ENCODE data around the gene GTF2A2. TPM values are rescaled to one million over a fixed set of nuclear protein-coding genes. Genes with fewer than 3 reads are reported as not detected.
A peak's percentile ranks its signal among the peaks of the same experiment; 100 is the strongest.

Gene GTF2A2
- 10 to 100 TPM; 34.7 to 57.4 (median 39.0) TPM for total RNA-seq
- total RNA-seq (2013), result 56.2 TPM

GRCh38 chr15:59656897-59657634, at the start of gene GTF2A2:
GTF2A2 (minus strand) TSS chr15:59657515; CDS start chr15:59652277, 5,238 bp downstream.
- H3K4me1 Mint-ChIP-seq, result peaks cover 13 to 14% of the 10 kb centered on the region in 2 donors
- no peaks in the 10 kb centered on the region for H3K27me3 Mint-ChIP-seq (ENCODE audit: low read depth in 2 of 2)
- under 1% methylated on average over 59 of the region's 59 CpGs for WGBS (ENCODE audit: insufficient coverage)
- Histone ChIP-seq H3K27me3 (ENCODE audit: control insufficient read depth, insufficient read depth, low read length) (no peaks in the 10 kb centered on the region), H3K27ac (ENCODE audit: low read length) (peak within 1 kb of the TSS; percentile 89), H3K4me1 (ENCODE audit: control insufficient read depth, insufficient read depth, low read length) (peaks cover 6% of the 10 kb centered on the region), H3K4me3 (ENCODE audit: low read length) (peak within 1 kb of the TSS; percentile 92), H3K36me3 (ENCODE audit: control insufficient read depth, insufficient read depth, low read length) (peaks cover 24% of the 10 kb centered on the region), H3K9me3 (ENCODE audit: control insufficient read depth, insufficient read depth, low read length) (no peaks in the 10 kb centered on the region)
- intact Hi-C loops (cut with micrococcal nuclease), result loop anchor here (1.0 kb wide), 1 partner anchor 31 kb away; no protein-coding TSS in a partner anchor
- H3K36me3 Mint-ChIP-seq, result peaks cover 6% of the 10 kb centered on the region
- no peaks in the 10 kb centered on the region for H3K9me3 Mint-ChIP-seq
- DNase-seq (peak; percentile 94 to 95), ATAC-seq (peak; percentile 98 to 100 (median 99))
- no peak within 1 kb of the TSS for H3K27ac Mint-ChIP-seq
- no peak for TF ChIP-seq CTCF (IDR thresholded peaks at IDR 0.05)
- no peak within 1 kb of the TSS for H3K4me3 Mint-ChIP-seq

GRCh38 chr15:59703979-59704796, 46.9 kb upstream of the GTF2A2 start:
- H3K9me3 Mint-ChIP-seq, result no peaks in the 10 kb centered on the region
- peaks cover 22 to 41% of the 10 kb centered on the region in 2 donors for H3K27me3 Mint-ChIP-seq (ENCODE audit: low read depth in 2 of 2)
- H3K9me3 ChIP-seq (ENCODE audit: control insufficient read depth, insufficient read depth, low read length), result no peaks in the 10 kb centered on the region
- H3K27me3 ChIP-seq (ENCODE audit: control insufficient read depth, insufficient read depth, low read length), result no peaks in the 10 kb centered on the region
- no peak overlapping the region for H3K27ac Mint-ChIP-seq
- TF ChIP-seq CTCF (IDR thresholded peaks at IDR 0.05), result no peak
- H3K4me1 ChIP-seq (ENCODE audit: control insufficient read depth, insufficient read depth, low read length), result no peaks in the 10 kb centered on the region
- no peak for DNase-seq
- no peak overlapping the region for H3K4me3 Mint-ChIP-seq
- H3K36me3 Mint-ChIP-seq, result no peaks in the 10 kb centered on the region
- H3K4me3 ChIP-seq (ENCODE audit: low read length), result no peak overlapping the region
- intact Hi-C loops (cut with micrococcal nuclease), result no loop called here
- no peaks in the 10 kb centered on the region for H3K4me1 Mint-ChIP-seq
- H3K27ac ChIP-seq (ENCODE audit: low read length), result no peak overlapping the region
- 83% methylated on average over 5 of the region's 6 CpGs for WGBS (ENCODE audit: insufficient coverage)
- ATAC-seq, result no peak
- H3K36me3 ChIP-seq (ENCODE audit: control insufficient read depth, insufficient read depth, low read length), result no peaks in the 10 kb centered on the region

GRCh38 chr15:59702351-59702750, 45.0 kb upstream of the GTF2A2 start:
- Mint-ChIP-seq H3K4me3 (no peak overlapping the region), H3K27ac (no peak overlapping the region), H3K4me1 (no peaks in the 10 kb centered on the region), H3K27me3 (ENCODE audit: low read depth in 2 of 2) (peaks cover 26 to 34% of the 10 kb centered on the region in 2 donors), H3K36me3 (no peaks in the 10 kb centered on the region), H3K9me3 (no peaks in the 10 kb centered on the region)
- ATAC-seq (no peak), DNase-seq (no peak)
- Histone ChIP-seq H3K27me3 (ENCODE audit: control insufficient read depth, insufficient read depth, low read length) (no peaks in the 10 kb centered on the region), H3K9me3 (ENCODE audit: control insufficient read depth, insufficient read depth, low read length) (no peaks in the 10 kb centered on the region), H3K36me3 (ENCODE audit: control insufficient read depth, insufficient read depth, low read length) (no peaks in the 10 kb centered on the region), H3K4me1 (ENCODE audit: control insufficient read depth, insufficient read depth, low read length) (no peaks in the 10 kb centered on the region), H3K27ac (ENCODE audit: low read length) (no peak overlapping the region), H3K4me3 (ENCODE audit: low read length) (no peak overlapping the region)
- TF ChIP-seq CTCF (IDR thresholded peaks at IDR 0.05), result no peak
- intact Hi-C loops (cut with micrococcal nuclease), result no loop called here

Measured in natural killer cell (primary cell).